ENCODE results near the gene AKNAD1.

DNA sequence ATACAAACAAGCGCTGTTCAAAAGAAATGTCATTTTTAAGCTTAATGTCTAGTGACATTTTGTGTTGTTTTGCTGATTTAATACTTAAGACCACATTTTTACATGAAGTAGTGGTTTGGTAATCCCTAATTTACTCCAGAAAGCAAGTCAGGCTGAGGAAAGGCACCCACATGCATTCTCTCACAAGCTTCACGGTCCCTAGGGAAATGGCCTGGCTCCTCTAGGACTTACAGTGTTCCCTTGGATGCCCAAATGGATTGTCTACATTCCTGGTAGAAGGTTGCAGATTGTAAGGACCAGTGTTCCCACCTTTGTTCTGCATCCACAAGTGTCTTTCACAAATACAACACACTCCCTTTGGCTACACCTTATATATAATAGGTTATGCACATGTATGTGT is 29.4 kb upstream of the AKNAD1 start:
- TF ChIP-seq POLR2A (IDR thresholded peaks at IDR 0.05; ENCODE audit: low read depth, low read length) (no peak), CEBPB (IDR thresholded peaks at IDR 0.05; ENCODE audit: low read depth, low read length) (no peak), MXI1 (IDR thresholded peaks at IDR 0.05; ENCODE audit: borderline replicate concordance, low read depth, low read length) (no peak), RFX5 (IDR thresholded peaks at IDR 0.05; ENCODE audit: low read depth, low read length) (no peak), USF2 (IDR thresholded peaks at IDR 0.05; ENCODE audit: low read depth, low read length) (no peak), SMC3 (IDR thresholded peaks at IDR 0.05; ENCODE audit: low read depth, low read length) (no peak), CHD1 (IDR thresholded peaks at IDR 0.05; ENCODE audit: low read depth, low read length) (no peak)
- TF ChIP-seq, protein P1, sequence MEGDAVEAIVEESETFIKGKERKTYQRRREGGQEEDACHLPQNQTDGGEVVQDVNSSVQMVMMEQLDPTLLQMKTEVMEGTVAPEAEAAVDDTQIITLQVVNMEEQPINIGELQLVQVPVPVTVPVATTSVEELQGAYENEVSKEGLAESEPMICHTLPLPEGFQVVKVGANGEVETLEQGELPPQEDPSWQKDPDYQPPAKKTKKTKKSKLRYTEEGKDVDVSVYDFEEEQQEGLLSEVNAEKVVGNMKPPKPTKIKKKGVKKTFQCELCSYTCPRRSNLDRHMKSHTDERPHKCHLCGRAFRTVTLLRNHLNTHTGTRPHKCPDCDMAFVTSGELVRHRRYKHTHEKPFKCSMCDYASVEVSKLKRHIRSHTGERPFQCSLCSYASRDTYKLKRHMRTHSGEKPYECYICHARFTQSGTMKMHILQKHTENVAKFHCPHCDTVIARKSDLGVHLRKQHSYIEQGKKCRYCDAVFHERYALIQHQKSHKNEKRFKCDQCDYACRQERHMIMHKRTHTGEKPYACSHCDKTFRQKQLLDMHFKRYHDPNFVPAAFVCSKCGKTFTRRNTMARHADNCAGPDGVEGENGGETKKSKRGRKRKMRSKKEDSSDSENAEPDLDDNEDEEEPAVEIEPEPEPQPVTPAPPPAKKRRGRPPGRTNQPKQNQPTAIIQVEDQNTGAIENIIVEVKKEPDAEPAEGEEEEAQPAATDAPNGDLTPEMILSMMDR (conservative IDR thresholded peaks at IDR 0.05; ENCODE audit: low read depth, low read length) = no peak

All from IMR-90 (cell line).